SK-N-SH (cell line): Measurements from ENCODE around the gene ZNF780A. TPM values are rescaled to one million over a fixed set of nuclear protein-coding genes. Genes with fewer than 3 reads are reported as not detected.

Experiments used
- CTCF ChIA-PET: fragments of 300-600, 350-600 bp; formaldehyde crosslinking; extraction: SDS; loops from one replicate; lab custom pipeline; 2021; lab: Yijun Ruan, JAX
- POLR2A ChIA-PET: fragments of 350-600 bp; sonication (Branson Sonifier 250); formaldehyde crosslinking; extraction: SDS; loops from one replicate; lab custom pipeline; 2020; ENCODE audit warnings: antibody characterized with exemption, inconsistent platforms; lab: Yijun Ruan, JAX
- DNase-seq: peaks from one replicate; pipeline ENCODE4 v3.0.0; 2012
- H2AFZ ChIP-seq: fragments of 200-600 bp; sonication (generic); 2 replicates; pipeline ENCODE4 v1.8.1; 2016; ENCODE audit warnings: antibody characterized with exemption, mild to moderate bottlenecking, low read depth
- H3F3A ChIP-seq: fragments of 200-600 bp; sonication (generic); replicated peaks from 2 replicates; pipeline ENCODE3; 2016; ENCODE audit warnings: antibody characterized with exemption, mild to moderate bottlenecking; ENCODE audit not compliant: insufficient read depth
- H3K27ac ChIP-seq, 2 experiments: fragments of 200-500 bp in 1 of 2; fragments of 200-600 bp in 1 of 2; sonication (Bioruptor generic) in 1 of 2; sonication (generic), shearing (Covaris generic) in 1 of 2; 2 replicates each; pipeline versions ENCODE4 v1.5.1 to v1.6.1; 2014 to 2016; ENCODE audit warnings: low read depth in 2 of 2, inconsistent platforms in 1 of 2, low read length in 1 of 2, mild to moderate bottlenecking in 1 of 2, mixed read lengths in 1 of 2
- H3K27me3 ChIP-seq: fragments of 200-600 bp; sonication (generic), shearing (Covaris generic); 2 replicates; pipeline ENCODE4 v1.6.1; 2016; ENCODE audit warnings: mixed run types; ENCODE audit not compliant: insufficient read depth
- H3K36me3 ChIP-seq, 2 experiments: fragments of 200-500 bp in 1 of 2; fragments of 200-600 bp in 1 of 2; sonication (Bioruptor generic) in 1 of 2; sonication (generic) in 1 of 2; replicated peaks in 1 of 2; 2 replicates each; pipeline versions ENCODE3 to v1.5.1; 2014 to 2016; ENCODE audit warnings: low read length in 1 of 2, mild to moderate bottlenecking in 1 of 2; ENCODE audit not compliant: insufficient read depth in 2 of 2, control insufficient read depth in 1 of 2
- H3K4me1 ChIP-seq, 2 experiments: fragments of 200-500 bp in 1 of 2; fragments of 200-600 bp in 1 of 2; sonication (Bioruptor generic) in 1 of 2; sonication (generic), shearing (Covaris generic) in 1 of 2; 2 replicates each; pipeline versions ENCODE4 v1.5.1 to v1.6.1; 2014 to 2016; ENCODE audit warnings: low read depth in 1 of 2, low read length in 1 of 2, mixed run types in 1 of 2; ENCODE audit not compliant: insufficient read depth in 2 of 2, control insufficient read depth in 1 of 2
- H3K4me2 ChIP-seq: fragments of 200-600 bp; sonication (generic), shearing (Covaris generic); 2 replicates; pipeline ENCODE4 v1.6.1; 2017; ENCODE audit warnings: mixed run types
- H3K4me3 ChIP-seq, 2 experiments: fragments of 200-500 bp in 1 of 2; fragments of 200-600 bp in 1 of 2; sonication (Bioruptor generic) in 1 of 2; sonication (generic), shearing (Covaris generic) in 1 of 2; 2 replicates each; pipeline versions ENCODE4 v1.5.1 to v1.8.1; 2014 to 2016; ENCODE audit warnings: low read depth in 2 of 2, inconsistent platforms in 1 of 2, low read length in 1 of 2, mild to moderate bottlenecking in 1 of 2, mixed read lengths in 1 of 2, moderate library complexity in 1 of 2
- H3K79me2 ChIP-seq: fragments of 200-600 bp; sonication (generic); 2 replicates; pipeline ENCODE4 v1.8.1; 2017; ENCODE audit warnings: mild to moderate bottlenecking; ENCODE audit not compliant: insufficient read depth
- H3K9ac ChIP-seq: fragments of 200-600 bp; sonication (generic); 2 replicates; pipeline ENCODE4 v1.6.1; 2017; ENCODE audit warnings: mixed run types
- H3K9me2 ChIP-seq: fragments of 200-600 bp; sonication (generic); 2 replicates; pipeline ENCODE4 v1.6.1; 2017; ENCODE audit warnings: mixed run types
- H3K9me3 ChIP-seq: fragments of 200-600 bp; sonication (generic); 2 replicates; pipeline ENCODE4 v1.6.1; 2017; ENCODE audit warnings: mixed run types, mild to moderate bottlenecking, moderate library complexity
- H4K20me1 ChIP-seq: fragments of 200-600 bp; sonication (generic); 2 replicates; pipeline ENCODE4 v1.6.1; 2017; ENCODE audit warnings: mild to moderate bottlenecking, mixed run types; ENCODE audit not compliant: insufficient read depth
- CTCF ChIP-seq: fragments of 200-600 bp; sonication (generic); IDR thresholded peaks from 2 replicates; pipeline ENCODE4 v1.6.1; 2017; ENCODE audit warnings: antibody characterized with exemption, mild to moderate bottlenecking, moderate library complexity
- EP300 ChIP-seq, 2 experiments: IDR thresholded peaks; 2 replicates each; pipeline versions ENCODE4 v1.4.0 to v1.6.1; 2012; ENCODE audit warnings: borderline replicate concordance in 1 of 2, low read depth in 1 of 2, low read length in 1 of 2
- FOSL2 ChIP-seq: IDR thresholded peaks from 2 replicates; pipeline ENCODE4 v1.4.0; 2012; ENCODE audit warnings: low read depth, mild to moderate bottlenecking, moderate library complexity, borderline replicate concordance
- FOXJ3 ChIP-seq: sonication (generic); formaldehyde crosslinking; IDR thresholded peaks from 2 replicates; pipeline ENCODE4 v1.5.1; 2020; ENCODE audit warnings: mild to moderate bottlenecking, missing genetic modification reagents
- GABPA ChIP-seq: IDR thresholded peaks from 2 replicates; pipeline ENCODE4 v1.4.0; 2012; ENCODE audit warnings: low read depth, mild to moderate bottlenecking
- IRF3 ChIP-seq: fragments of 150-350 bp; IDR thresholded peaks from 2 replicates; pipeline ENCODE4 v1.6.1; 2016; ENCODE audit warnings: mild to moderate bottlenecking, low read depth, low read length
- JUND ChIP-seq: IDR thresholded peaks from 2 replicates; pipeline ENCODE4 v1.4.0; 2012
- MAX ChIP-seq: IDR thresholded peaks from 2 replicates; pipeline ENCODE4 v1.4.0; 2012; ENCODE audit warnings: low read depth
- NFIC ChIP-seq: IDR thresholded peaks from 2 replicates; pipeline ENCODE4 v1.4.0; 2012; ENCODE audit warnings: borderline replicate concordance
- NRF1 ChIP-seq: IDR thresholded peaks from 2 replicates; pipeline ENCODE4 v1.6.1; 2012; ENCODE audit warnings: low read depth, mild to moderate bottlenecking, low read length
- POLR2AphosphoS5 ChIP-seq: IDR thresholded peaks from 2 replicates; pipeline ENCODE4 v1.6.1; 2012; ENCODE audit warnings: low read depth, low read length
- RAD21 ChIP-seq: IDR thresholded peaks from 2 replicates; pipeline ENCODE4 v1.6.1; 2012; ENCODE audit warnings: mild to moderate bottlenecking, low read length
- REST ChIP-seq: IDR thresholded peaks from 2 replicates; pipeline ENCODE4 v1.6.1; 2012; ENCODE audit warnings: mild to moderate bottlenecking, low read depth, low read length, moderate library complexity
- SIN3A ChIP-seq: IDR thresholded peaks from 2 replicates; pipeline ENCODE4 v1.6.1; 2012; ENCODE audit warnings: low read depth, mild to moderate bottlenecking, low read length, moderate library complexity, borderline replicate concordance
- TCF12 ChIP-seq: IDR thresholded peaks from 2 replicates; pipeline ENCODE4 v1.4.0; 2012
- TEAD4 ChIP-seq: IDR thresholded peaks from 2 replicates; pipeline ENCODE4 v1.4.0; 2012; ENCODE audit warnings: mild to moderate bottlenecking, borderline replicate concordance; ENCODE audit not compliant: insufficient read depth
- USF1 ChIP-seq: IDR thresholded peaks from 2 replicates; pipeline ENCODE4 v1.4.0; 2012; ENCODE audit warnings: low read depth, borderline replicate concordance
- WGBS: methylation state at CpG from one replicate; pipeline ENCODE4 v1.1.6; 2017; ENCODE audit warnings: low lambda C conversion rate; 5-methylcytosine and 5-hydroxymethylcytosine counted together
- polyA plus RNA-seq, 3 experiments: library from polyadenylated mRNA; depleted of rRNA; stranded (reverse); fragments of >200 nt; gene quantifications; 2 replicates each; pipeline ENCODE4 v1.2.3, GENCODE V29; 2012

Gene ZNF780A
- polyA plus RNA-seq, 1 of the 3 experiments (the other 2 are of a cell fraction), result 7.1 TPM

GRCh38 chr19:40078377-40078776 lies 12.4 kb downstream of the ZNF780A start:
- DNase-seq, result no peak
- Histone ChIP-seq H3K4me3 (no peak overlapping the region), H3K9me2 (no peaks in the 10 kb centered on the region), H2AFZ (no peak overlapping the region), H4K20me1 (no peaks in the 10 kb centered on the region), H3K9me3 (peaks cover 32% of the 10 kb centered on the region), H3K36me3 (peaks cover 79 to 89% of the 10 kb centered on the region in 2 experiments), H3K9ac (no peak overlapping the region), H3F3A (no peaks in the 10 kb centered on the region), H3K4me2 (no peak overlapping the region), H3K27ac (no peak overlapping the region), H3K4me1 (no peaks in the 10 kb centered on the region), H3K27me3 (no peaks in the 10 kb centered on the region), H3K79me2 (no peaks in the 10 kb centered on the region; the same call in 1 of the 2 replicates)
- ChIA-PET CTCF (no interaction called here), POLR2A (no interaction called here)
- 94% methylated on average over 1 of the region's 1 CpG for WGBS
- TF ChIP-seq REST (no peak), TCF12 (no peak), IRF3 (no peak), TEAD4 (no peak), JUND (no peak), NFIC (no peak), USF1 (no peak)

GRCh38 chr19:40070058-40070457 lies 20.7 kb downstream of the ZNF780A start:
- no peak for DNase-seq
- no peaks in the 10 kb centered on the region for H3K79me2 ChIP-seq
- H3F3A ChIP-seq, result no peaks in the 10 kb centered on the region
- H3K27ac ChIP-seq, result no peak overlapping the region
- H2AFZ ChIP-seq, result no peak overlapping the region
- POLR2A ChIA-PET, result no interaction called here
- CTCF ChIA-PET, result no interaction called here
- no peak overlapping the region for H3K4me2 ChIP-seq
- TF ChIP-seq IRF3, result no peak
- TF ChIP-seq NRF1, result no peak
- no peak for TF ChIP-seq GABPA
- no peak for TF ChIP-seq POLR2AphosphoS5
- TF ChIP-seq RAD21, result no peak
- no peak for TF ChIP-seq CTCF
- TF ChIP-seq FOSL2, result no peak
- no peak for TF ChIP-seq EP300 (IDR thresholded peaks at IDR 0.05; ENCODE audit: borderline replicate concordance in 1 of 2, low read depth in 1 of 2, low read length in 1 of 2)
- TF ChIP-seq FOXJ3, result no peak
- TF ChIP-seq MAX, result no peak
- no peak for TF ChIP-seq SIN3A
- peaks cover 21 to 32% of the 10 kb centered on the region in 2 experiments for H3K36me3 ChIP-seq
- WGBS, result 89% methylated on average over 1 of the region's 1 CpG
- no peak overlapping the region for H3K4me3 ChIP-seq
- no peaks in the 10 kb centered on the region for H3K4me1 ChIP-seq
- H4K20me1 ChIP-seq, result no peaks in the 10 kb centered on the region
- H3K27me3 ChIP-seq, result no peaks in the 10 kb centered on the region
- H3K9me2 ChIP-seq, result no peaks in the 10 kb centered on the region
- H3K9ac ChIP-seq, result no peak overlapping the region
- H3K9me3 ChIP-seq, result no peaks in the 10 kb centered on the region
